Epithelial cell of esophagus (primary cell): ENCODE data around the gene SIAH1.
"Not testable (repeated sequence)": the region's sequence is repeated elsewhere in the genome, so short reads cannot be mapped to it uniquely, and the experiment has no call there.

Source experiments
- DNase-seq: peaks from one replicate; pipeline ENCODE4 v3.0.0; 2010; ENCODE audit warnings: low read depth
- H3K4me3 ChIP-seq: 2 replicates; pipeline ENCODE4 v1.5.1; 2011; ENCODE audit warnings: mild to moderate bottlenecking, low read length, control low read depth
- CTCF ChIP-seq: IDR thresholded peaks from 2 replicates; pipeline ENCODE4 v1.5.1; 2011; ENCODE audit warnings: low read depth, mild to moderate bottlenecking, low read length, control low read depth, inconsistent platforms; ENCODE audit not compliant: insufficient read depth; ENCODE audit errors: missing control alignments

The SIAH1 gene

GRCh38 chr16:48354877-48355855 lies 30.0 kb downstream of the SIAH1 start:
- DNase-seq, result no peak
- no peak for TF ChIP-seq CTCF
- H3K4me3 ChIP-seq, result no peak overlapping the region

GRCh38 chr16:48354385-48354784 lies 30.8 kb downstream of the SIAH1 start:
- H3K4me3 ChIP-seq, DNase-seq: not testable (repeated sequence)

GRCh38 chr16:48353565-48354163 lies 31.5 kb downstream of the SIAH1 start:
- TF ChIP-seq CTCF, result peak; percentile 93
- H3K4me3 ChIP-seq, result no peak overlapping the region
- peak; percentile 78 for DNase-seq

GRCh38 chr16:48352648-48353390 lies 32.4 kb downstream of the SIAH1 start:
- no peak for TF ChIP-seq CTCF
- no peak overlapping the region for H3K4me3 ChIP-seq
- DNase-seq, result peak; percentile 43

GRCh38 chr16:48350736-48351135 lies 34.5 kb downstream of the SIAH1 start:
- TF ChIP-seq CTCF, result no peak
- H3K4me3 ChIP-seq, result no peak overlapping the region
- peak; percentile 67 for DNase-seq

DNA sequence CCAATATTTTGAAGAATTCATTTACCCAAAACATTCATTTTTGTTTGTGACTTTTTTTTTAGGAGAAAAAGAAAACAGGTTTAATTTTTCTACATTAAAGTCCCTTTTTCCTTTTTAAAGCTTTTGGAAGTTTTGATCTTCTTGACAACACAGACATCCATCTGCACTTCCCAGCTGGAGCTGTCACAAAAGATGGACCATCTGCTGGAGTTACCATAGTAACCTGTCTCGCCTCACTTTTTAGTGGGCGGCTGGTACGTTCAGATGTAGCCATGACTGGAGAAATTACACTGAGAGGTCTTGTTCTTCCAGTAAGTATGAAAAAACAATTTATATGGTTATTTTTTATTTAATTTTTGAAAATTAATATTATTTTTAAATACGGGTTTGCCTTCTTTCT lies 37.2 kb downstream of the SIAH1 start:
- H3K4me3 ChIP-seq, result no peak overlapping the region
- DNase-seq, result no peak
- no peak for TF ChIP-seq CTCF

GRCh38 chr16:48347191-48347865 lies 37.9 kb downstream of the SIAH1 start:
- TF ChIP-seq CTCF, result no peak
- DNase-seq, result peak; percentile 10
- no peak overlapping the region for H3K4me3 ChIP-seq
